ENCODE results near the gene TMEM154. TPM values are rescaled to one million over a fixed set of nuclear protein-coding genes. Genes with fewer than 3 reads are reported as not detected.

The TMEM154 gene
- total RNA-seq, 1 donor from 2014 or later, result 1.4 TPM

GRCh38 chr4:152657657-152658056, 22.1 kb downstream of the TMEM154 start:
- H3K27me3 ChIP-seq (ENCODE audit: low read depth), result no peaks in the 10 kb centered on the region
- H3K9me3 ChIP-seq (replicated peaks), result peaks cover 39% of the 10 kb centered on the region
- H3K27ac ChIP-seq (replicated peaks), result no peak overlapping the region
- TF ChIP-seq CTCF (IDR thresholded peaks at IDR 0.05; ENCODE audit: borderline replicate concordance), result no peak
- no peaks in the 10 kb centered on the region for H3K4me1 ChIP-seq
- DNase-seq, result no peak
- H3K4me3 ChIP-seq, result no peak overlapping the region
- intact Hi-C loops (cut with micrococcal nuclease), result no loop called here
- H3K36me3 ChIP-seq, result peaks cover 10% of the 10 kb centered on the region

- H3K9me3 ChIP-seq (replicated peaks), result peaks cover 39% of the 10 kb centered on the region
- no peak for TF ChIP-seq CTCF (IDR thresholded peaks at IDR 0.05; ENCODE audit: borderline replicate concordance)
- no peaks in the 10 kb centered on the region for H3K27me3 ChIP-seq (ENCODE audit: low read depth)
- H3K4me3 ChIP-seq, result no peak overlapping the region
- no peak overlapping the region for H3K27ac ChIP-seq (replicated peaks)
- intact Hi-C loops (cut with micrococcal nuclease), result no loop called here
- peaks cover 10% of the 10 kb centered on the region for H3K36me3 ChIP-seq
- no peak for DNase-seq
- no peaks in the 10 kb centered on the region for H3K4me1 ChIP-seq
Measured at GRCh38 chr4:152655272-152656129, 24.3 kb downstream of the TMEM154 start.

GRCh38 chr4:152652102-152652501, 27.7 kb downstream of the TMEM154 start:
- no peaks in the 10 kb centered on the region for H3K36me3 ChIP-seq
- no peak for TF ChIP-seq CTCF (IDR thresholded peaks at IDR 0.05; ENCODE audit: borderline replicate concordance)
- intact Hi-C loops (cut with micrococcal nuclease), result no loop called here
- no peak overlapping the region for H3K27ac ChIP-seq (replicated peaks)
- H3K27me3 ChIP-seq (ENCODE audit: low read depth), result no peaks in the 10 kb centered on the region
- DNase-seq, result no peak
- H3K9me3 ChIP-seq (replicated peaks), result peaks cover 9% of the 10 kb centered on the region
- H3K4me3 ChIP-seq, result no peak overlapping the region
- no peaks in the 10 kb centered on the region for H3K4me1 ChIP-seq

GRCh38 chr4:152651473-152652060, 28.2 kb downstream of the TMEM154 start:
- intact Hi-C loops (cut with micrococcal nuclease), result no loop called here
- no peak for TF ChIP-seq CTCF (IDR thresholded peaks at IDR 0.05; ENCODE audit: borderline replicate concordance)

GRCh38 chr4:152646221-152646620, 33.6 kb downstream of the TMEM154 start:
- intact Hi-C loops (cut with micrococcal nuclease), result loop anchor here (10.0 kb wide), 1 partner anchor 89 kb away; no protein-coding TSS in a partner anchor
- no peak for TF ChIP-seq CTCF (IDR thresholded peaks at IDR 0.05; ENCODE audit: borderline replicate concordance)
- Histone ChIP-seq H3K9me3 (replicated peaks) (no peaks in the 10 kb centered on the region), H3K27me3 (ENCODE audit: low read depth) (no peaks in the 10 kb centered on the region), H3K4me1 (peaks cover 18% of the 10 kb centered on the region), H3K27ac (replicated peaks) (no peak overlapping the region), H3K36me3 (no peaks in the 10 kb centered on the region), H3K4me3 (no peak overlapping the region)
- no peak for DNase-seq

More at GRCh38 chr4:152651473-152652060, 28.2 kb downstream of the TMEM154 start:
- Histone ChIP-seq H3K4me3 (no peak overlapping the region), H3K36me3 (no peaks in the 10 kb centered on the region), H3K9me3 (replicated peaks) (peaks cover 4% of the 10 kb centered on the region), H3K27me3 (ENCODE audit: low read depth) (no peaks in the 10 kb centered on the region), H3K27ac (replicated peaks) (no peak overlapping the region), H3K4me1 (no peaks in the 10 kb centered on the region)
- no peak for DNase-seq

Data from left ventricle myocardium inferior (tissue), 1 donor.